GM21786 (cell line): ENCODE data around the gene IRF8.
A peak's percentile ranks its signal among the peaks of the same experiment; 100 is the strongest.
"Not testable (repeated sequence)": the region's sequence is repeated elsewhere in the genome, so short reads cannot be mapped to it uniquely, and the experiment has no call there.

ENCODE experiments used
- ATAC-seq: cut with Tn5 transposase; IDR thresholded peaks from one replicate; pipeline ENCODE4 v1.9.1; 2021; ENCODE audit not compliant: unreplicated experiment

Gene IRF8, protein sequence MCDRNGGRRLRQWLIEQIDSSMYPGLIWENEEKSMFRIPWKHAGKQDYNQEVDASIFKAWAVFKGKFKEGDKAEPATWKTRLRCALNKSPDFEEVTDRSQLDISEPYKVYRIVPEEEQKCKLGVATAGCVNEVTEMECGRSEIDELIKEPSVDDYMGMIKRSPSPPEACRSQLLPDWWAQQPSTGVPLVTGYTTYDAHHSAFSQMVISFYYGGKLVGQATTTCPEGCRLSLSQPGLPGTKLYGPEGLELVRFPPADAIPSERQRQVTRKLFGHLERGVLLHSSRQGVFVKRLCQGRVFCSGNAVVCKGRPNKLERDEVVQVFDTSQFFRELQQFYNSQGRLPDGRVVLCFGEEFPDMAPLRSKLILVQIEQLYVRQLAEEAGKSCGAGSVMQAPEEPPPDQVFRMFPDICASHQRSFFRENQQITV

DNA sequence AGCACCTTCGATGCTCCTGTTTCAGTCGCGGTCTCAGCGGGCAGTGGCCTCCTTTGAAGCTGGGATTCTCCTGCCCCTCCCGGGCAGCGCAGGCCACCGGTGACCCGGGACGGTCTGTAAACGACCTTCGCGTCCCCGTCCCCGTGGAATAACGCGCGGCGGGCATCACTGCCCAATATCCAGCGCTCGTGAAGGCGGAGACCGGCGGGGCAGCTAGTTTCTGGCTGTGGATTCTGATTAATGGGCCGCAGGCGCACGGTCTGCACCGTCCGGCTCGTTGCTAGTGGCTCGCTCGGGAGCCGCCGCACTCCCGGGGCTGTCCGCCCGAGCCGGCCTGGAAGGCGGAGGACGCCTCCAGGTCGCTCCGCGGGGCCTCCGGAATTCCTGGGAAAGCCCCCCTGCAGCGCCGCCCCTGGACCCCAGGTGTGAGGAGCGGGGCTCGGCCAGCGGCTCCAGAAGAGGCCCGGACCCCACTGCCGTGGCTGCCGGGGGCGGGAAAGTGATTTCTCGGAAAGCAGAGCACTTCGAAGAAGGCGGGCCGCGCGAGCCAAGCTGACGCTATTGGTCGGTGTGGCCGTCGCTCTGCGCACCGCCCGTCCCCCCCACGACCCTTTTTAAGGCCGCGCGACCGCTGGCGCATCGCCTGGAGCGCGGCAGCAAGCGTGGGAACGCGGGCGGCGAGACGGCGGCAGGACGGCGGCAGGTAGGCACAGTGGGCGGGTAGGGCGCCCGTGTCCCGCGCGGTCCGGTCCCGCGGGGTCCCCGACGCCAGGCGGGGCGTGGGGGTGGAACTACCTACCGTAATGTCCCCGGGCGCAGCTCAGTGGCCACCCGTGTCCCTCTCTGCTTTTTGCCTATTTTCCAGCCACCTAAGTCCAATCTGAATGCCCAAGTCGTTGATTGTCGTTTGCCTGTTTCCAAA, at the start of gene IRF8:
Gene IRF8 (plus strand): TSS at position 642 of the 922 bp plus-strand sequence. CDS start 3,854 bp downstream, outside the sequence.
- ATAC-seq: peak; percentile 38

GRCh38 chr16:85849388-85849787, 49.6 kb upstream of the IRF8 start:
- ATAC-seq: no peak

GRCh38 chr16:85850344-85850880, 48.5 kb upstream of the IRF8 start:
- no peak for ATAC-seq

DNA sequence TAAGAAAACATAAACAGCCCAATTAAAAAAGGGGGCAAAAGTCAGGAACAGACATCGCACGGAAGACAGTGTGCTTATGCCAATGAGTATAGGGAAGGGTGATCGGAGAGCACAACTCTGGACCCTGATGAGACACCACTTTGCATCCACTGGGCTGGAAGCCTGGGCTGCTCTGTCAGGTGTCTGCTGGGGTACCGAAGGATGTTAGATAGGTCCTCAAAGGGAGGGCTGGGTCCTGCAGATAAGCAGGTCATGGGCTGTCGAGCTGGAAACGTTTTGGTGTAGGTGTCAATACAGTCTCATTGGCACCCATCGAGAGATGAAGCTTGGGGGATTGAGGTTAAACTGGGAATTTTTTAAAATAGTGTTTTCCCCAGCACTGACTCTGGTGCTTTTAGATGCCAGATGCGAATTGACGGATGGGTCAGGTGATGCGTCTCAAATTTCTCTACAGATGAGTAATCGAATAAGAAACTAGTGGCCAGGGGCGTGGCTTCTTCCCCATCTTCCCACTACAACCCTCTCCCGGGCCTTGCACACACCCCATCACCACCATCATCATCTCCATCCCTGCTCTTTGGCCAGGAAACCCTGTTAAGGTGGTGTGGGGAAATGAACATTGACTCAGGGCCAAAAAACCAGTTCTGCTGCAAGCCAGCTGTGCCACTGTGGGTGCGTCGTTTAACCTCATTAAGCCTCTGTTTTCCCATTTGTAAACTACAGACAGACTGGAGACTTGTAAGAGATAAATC, 47.8 kb upstream of the IRF8 start:
- no peak for ATAC-seq

DNA sequence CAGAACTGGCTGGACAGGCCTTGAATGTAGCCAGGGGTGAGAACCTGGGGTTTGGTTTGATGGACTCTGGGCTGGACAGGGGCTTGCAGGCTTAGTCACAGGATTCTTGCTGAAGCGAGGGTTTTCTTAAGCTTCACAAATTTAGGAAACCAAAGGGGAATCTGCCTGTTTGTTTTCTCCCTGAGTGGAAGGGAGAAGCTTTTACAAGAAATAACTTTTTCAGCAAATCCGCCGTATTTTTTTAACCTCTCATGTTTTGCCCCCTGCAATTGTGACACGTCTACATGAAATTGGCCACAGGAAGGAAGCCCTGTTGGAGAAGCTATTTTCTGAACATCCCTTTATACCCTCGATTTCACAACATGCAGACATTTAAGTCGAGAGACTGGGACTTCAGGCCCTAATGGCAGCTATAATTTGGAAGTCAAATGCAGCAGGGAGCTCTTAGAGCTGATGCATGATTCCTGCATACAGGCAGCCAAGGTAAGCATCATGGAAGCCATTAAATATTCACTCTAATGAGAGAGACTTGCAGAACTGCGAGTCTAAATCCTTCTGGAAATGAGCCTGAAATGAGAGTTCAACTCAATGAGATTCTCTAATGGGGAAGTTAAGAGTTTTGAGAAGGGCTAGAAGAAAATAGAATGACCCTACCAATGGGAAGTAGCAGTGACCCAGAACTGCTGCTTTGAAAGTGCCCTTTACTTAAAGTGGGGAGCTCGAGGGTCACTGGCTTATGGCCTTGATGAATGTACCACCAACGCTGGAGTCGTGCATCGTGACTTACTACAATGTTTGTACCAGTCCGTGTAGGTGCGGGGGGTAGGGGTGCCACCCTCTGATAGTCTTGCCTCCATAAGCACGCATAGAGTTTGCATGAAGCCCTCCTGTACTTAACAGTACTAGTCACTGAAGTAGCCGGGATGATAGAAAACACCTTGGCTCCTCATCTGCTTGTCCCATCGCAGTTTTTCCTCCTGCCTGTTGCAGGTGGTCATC, 45.1 kb upstream of the IRF8 start:
- no peak for ATAC-seq

- no peak for ATAC-seq
Observed at GRCh38 chr16:85854935-85855334, 44.0 kb upstream of the IRF8 start.

DNA sequence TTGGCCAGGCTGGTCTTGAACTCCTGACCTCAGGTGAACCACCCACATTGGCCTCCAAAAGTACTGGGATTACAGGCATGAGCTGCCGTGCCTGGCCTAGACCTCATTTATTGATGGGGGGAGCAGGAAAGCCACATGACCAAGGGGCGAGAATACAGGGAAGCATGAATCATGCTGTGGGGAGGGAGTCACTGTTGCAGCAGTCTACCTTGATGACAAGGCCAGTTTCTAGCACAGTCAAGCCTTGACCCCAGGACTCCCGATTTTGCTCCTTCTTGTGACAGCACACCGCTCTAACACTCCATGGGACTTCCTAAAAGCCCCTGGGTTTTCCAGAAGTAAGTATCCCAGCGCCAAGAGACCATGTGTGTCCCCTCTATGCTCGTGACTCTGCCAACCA, 42.9 kb upstream of the IRF8 start:
- ATAC-seq: no peak

GRCh38 chr16:85856585-85856984, 42.4 kb upstream of the IRF8 start:
- no peak for ATAC-seq

DNA sequence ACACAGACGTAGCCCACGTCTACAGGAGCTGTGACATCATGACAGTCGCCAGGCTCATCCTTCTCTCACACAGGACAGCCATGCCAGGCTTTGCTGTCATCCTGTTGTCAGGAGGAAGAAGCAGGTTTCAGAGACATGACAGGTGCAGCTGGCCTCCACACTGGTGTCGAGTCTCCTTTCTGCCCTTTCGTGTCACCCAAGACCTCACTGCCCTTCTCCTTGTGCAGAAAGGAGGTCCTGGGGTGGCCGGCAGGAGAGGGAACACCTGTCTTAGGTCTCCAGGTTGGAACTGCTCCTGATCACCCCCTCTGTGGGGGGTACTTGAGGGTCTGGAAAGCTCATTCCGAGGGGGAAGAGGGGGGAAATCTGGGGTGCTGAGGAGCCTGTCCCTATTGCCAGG, 41.6 kb upstream of the IRF8 start:
- no peak for ATAC-seq

DNA sequence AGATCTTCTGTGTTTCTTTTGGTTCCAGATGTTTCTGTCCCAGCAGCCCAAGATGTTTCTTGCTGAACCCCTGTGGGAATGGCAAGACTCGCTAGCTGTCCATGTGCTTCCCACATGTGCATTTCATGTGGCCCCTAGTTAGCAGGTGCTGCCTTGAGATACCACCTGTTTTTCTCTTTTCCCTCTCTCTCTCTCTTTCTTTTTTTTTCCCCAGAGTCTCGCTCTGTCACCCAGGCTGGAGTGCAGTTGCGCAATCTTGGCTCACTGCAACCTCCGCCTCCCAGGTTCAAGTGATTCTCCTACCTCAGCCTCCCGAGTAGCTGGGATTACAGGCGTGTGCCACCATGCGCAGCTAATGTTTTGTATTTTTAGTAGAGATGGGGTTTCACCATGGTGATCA, 40.4 kb upstream of the IRF8 start:
- not testable (repeated sequence) for ATAC-seq

- no peak for ATAC-seq
Observed at GRCh38 chr16:85858984-85859817, 39.8 kb upstream of the IRF8 start.

DNA sequence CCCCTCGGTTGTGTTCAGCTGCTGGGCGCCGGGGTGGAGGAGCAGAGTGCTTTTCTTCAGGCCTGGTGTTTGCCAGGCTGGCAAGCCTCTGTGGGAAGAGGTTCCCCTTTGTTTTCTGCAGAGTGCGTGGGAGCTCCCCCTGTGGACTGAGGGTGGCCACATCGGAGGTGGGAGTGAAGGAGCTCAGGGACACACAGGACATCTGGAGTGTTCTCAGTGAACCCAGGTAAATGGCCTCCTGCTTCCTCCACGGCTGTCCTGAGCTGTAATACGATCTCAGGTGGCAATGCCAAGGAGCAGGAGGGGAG, 39.2 kb upstream of the IRF8 start:
- ATAC-seq: no peak

GRCh38 chr16:85860413-85861094, 38.4 kb upstream of the IRF8 start:
- ATAC-seq: peak; percentile 83

GRCh38 chr16:85861095-85861825, 37.7 kb upstream of the IRF8 start:
- no peak for ATAC-seq

GRCh38 chr16:85862476-85863383, 36.2 kb upstream of the IRF8 start:
- ATAC-seq: no peak

DNA sequence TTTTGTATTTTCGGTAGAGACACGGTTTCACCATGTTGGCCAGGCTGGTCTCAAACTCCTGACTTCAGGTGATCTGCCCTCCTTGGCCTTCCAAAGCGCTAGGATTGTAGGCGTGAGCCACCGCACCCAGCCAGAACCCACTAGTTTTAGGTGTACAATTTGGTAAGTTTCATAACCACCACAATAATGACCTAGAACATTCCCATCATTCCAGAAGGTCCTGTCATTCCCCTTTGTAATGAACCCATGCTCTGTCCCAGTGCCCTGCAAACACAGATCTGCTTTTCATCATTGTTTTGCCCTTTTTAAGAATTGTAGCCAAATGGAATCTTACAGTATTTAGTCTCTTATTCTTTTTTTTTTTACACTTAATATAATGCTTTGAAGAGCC, 35.6 kb upstream of the IRF8 start:
- no peak for ATAC-seq

DNA sequence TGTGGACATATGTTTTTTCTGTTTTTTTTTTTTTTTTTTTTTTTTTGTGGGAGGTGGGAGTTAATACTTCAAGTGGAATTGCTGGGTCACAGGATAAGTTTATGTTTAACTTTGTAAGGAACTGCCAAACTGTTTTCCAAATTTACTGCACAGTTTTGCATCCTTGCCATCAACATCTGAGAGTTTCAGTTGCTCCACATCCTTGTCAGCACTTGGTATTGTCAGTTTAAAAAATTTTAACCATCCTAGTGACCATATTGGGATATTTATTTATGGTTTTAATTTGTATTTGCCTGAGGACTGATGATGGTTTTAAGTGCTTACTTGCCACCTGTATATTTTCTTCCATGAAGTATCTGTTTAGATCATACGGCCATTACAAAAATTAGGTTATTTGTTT, 34.0 kb upstream of the IRF8 start:
- ATAC-seq: no peak
